Measurements from ENCODE around the gene FOLR2.

The FOLR2 gene

GRCh38 chr11:72230764-72231365 lies 14.3 kb downstream of the FOLR2 start:
- DNase-seq, result no peak

GRCh38 chr11:72231396-72232259 lies 15.0 kb downstream of the FOLR2 start:
- no peak for DNase-seq

GRCh38 chr11:72232260-72233055 lies 15.9 kb downstream of the FOLR2 start:
- DNase-seq, result no peak

GRCh38 chr11:72233056-72233772 lies 16.6 kb downstream of the FOLR2 start:
- DNase-seq, result no peak

- DNase-seq, result no peak
These were observed 17.3 kb downstream of the FOLR2 start for GRCh38 chr11:72233773-72234513.

- no peak for DNase-seq
These were observed 17.9 kb downstream of the FOLR2 start for GRCh38 chr11:72234514-72234830.

GRCh38 chr11:72234920-72235319 lies 18.3 kb downstream of the FOLR2 start:
- no peak for DNase-seq

GRCh38 chr11:72235351-72236057 lies 18.9 kb downstream of the FOLR2 start:
- DNase-seq, result no peak

GRCh38 chr11:72236083-72236697 lies 19.6 kb downstream of the FOLR2 start:
- no peak for DNase-seq

GRCh38 chr11:72236774-72237111 lies 20.1 kb downstream of the FOLR2 start:
- DNase-seq, result no peak

- no peak for DNase-seq
These were observed 20.7 kb downstream of the FOLR2 start for GRCh38 chr11:72237112-72237931.

- peak; percentile 47 for DNase-seq
These were observed 21.5 kb downstream of the FOLR2 start for GRCh38 chr11:72238040-72238450.

GRCh38 chr11:72238492-72239312 lies 22.1 kb downstream of the FOLR2 start:
- no peak for DNase-seq

GRCh38 chr11:72239313-72239848 lies 22.8 kb downstream of the FOLR2 start:
- peak; percentile 52 for DNase-seq

- no peak for DNase-seq
These were observed 23.4 kb downstream of the FOLR2 start for GRCh38 chr11:72239849-72240460.

- DNase-seq, result no peak
These were observed 24.1 kb downstream of the FOLR2 start for GRCh38 chr11:72240461-72241290.

- no peak for DNase-seq
These were observed 24.7 kb downstream of the FOLR2 start for GRCh38 chr11:72241291-72241781.

GRCh38 chr11:72242141-72242540 lies 25.5 kb downstream of the FOLR2 start:
- no peak for DNase-seq
